Adrenal gland (tissue), 12 donors: ENCODE measurements around the gene BAG1. TPM values are rescaled to one million over a fixed set of nuclear protein-coding genes. Genes with fewer than 3 reads are reported as not detected.

Source experiments
- DNase-seq, 7 donors: peaks; one replicate each; pipeline ENCODE4 v3.0.0-alpha.2; 2019 to 2020
- H3K27ac ChIP-seq, 5 donors: fragments of 200-600 bp; sonication (generic) in 4 of 5; 1 replicate in 3 of 5; 2 replicates in 2 of 5; pipeline versions ENCODE4 v1.5.1 to v1.8.0; 2016 to 2020; ENCODE audit warnings: mild to moderate bottlenecking in 1 of 5
- H3K27me3 ChIP-seq: fragments of 200-600 bp; 2 replicates; pipeline ENCODE4 v1.8.0; 2021
- H3K36me3 ChIP-seq, 2 donors: fragments of 200-600 bp; replicated peaks in 1 of 2; 1 replicate in 1 of 2; 2 replicates in 1 of 2; pipeline versions ENCODE4 v1.5.1 to v1.8.0; 2018 to 2022
- H3K4me1 ChIP-seq, 2 donors: fragments of 200-600 bp; replicated peaks in 1 of 2; 1 replicate in 1 of 2; 2 replicates in 1 of 2; pipeline versions ENCODE4 v1.5.1 to v1.8.0; 2018 to 2021
- H3K4me3 ChIP-seq, 4 donors: fragments of 200-600 bp; sonication (generic) in 3 of 4; one replicate each; pipeline ENCODE4 v1.5.1; 2016 to 2018
- H3K9me3 ChIP-seq, 3 donors: fragments of 200-600 bp; sonication (generic) in 1 of 3; replicated peaks in 1 of 3; 1 replicate in 2 of 3; 2 replicates in 1 of 3; pipeline versions ENCODE4 v1.5.1 to v1.8.0; 2016 to 2021
- CTCF ChIP-seq, 6 experiments: fragments of 450-650 bp in 4 of 6; fragments of 200-600 bp in 2 of 6; sonication (generic) in 1 of 6; IDR thresholded peaks; 1 replicate in 5 of 6; 2 replicates in 1 of 6; pipeline versions ENCODE4 v1.5.1 to v1.8.0; 2016 to 2021; ENCODE audit warnings: antibody characterized with exemption in 6 of 6, mild to moderate bottlenecking in 2 of 6, moderate library complexity in 1 of 6
- POLR2A ChIP-seq, 2 donors: fragments of 450-650 bp; IDR thresholded peaks; one replicate each; pipeline ENCODE4 v1.6.1; 2017; ENCODE audit warnings: antibody characterized with exemption in 2 of 2, mild to moderate bottlenecking in 2 of 2, moderate library complexity in 1 of 2
- WGBS, 4 donors: extraction: QIAGEN DNeasy Blood & Tissue Kit in 2 of 4; methylation state at CpG; one replicate each; pipeline versions ENCODE4 v1.1.5 to v1.1.7; 2013 to 2017; 5-methylcytosine and 5-hydroxymethylcytosine counted together
- intact Hi-C, 2 donors: fragments of 100-400 bp; cut with DNase I; formaldehyde crosslinking; loops; one replicate each; pipeline versions ENCODE4 v1.14.1 to v1.15.0; 2022 to 2023
- polyA plus RNA-seq, 3 donors: library from polyadenylated mRNA; stranded (reverse); fragments of 200-250 nt in 2 of 3; fragments of 350-450 nt in 1 of 3; fragmentation: Illumina TruSeq in 1 of 3; extraction: RNeasy Lipid Tissue Mini Kit (QIAGEN cat#74804) in 1 of 3; gene quantifications; one replicate each; pipeline ENCODE4 v1.2.3, GENCODE V29; 2013 to 2014
- total RNA-seq, 9 donors: library from RNA; depleted of rRNA in 4 of 9; stranded (reverse); fragments of >200 nt in 4 of 9; fragments of 120-200 nt in 1 of 9; fragmentation: NEBNext Ultra II Directional in 1 of 9; extraction: Animal tissue kit (Norgen Biotek cat#: 25700) in 1 of 9; gene quantifications; one replicate each; pipeline versions ENCODE4 v1.1.0 to v1.2.4, GENCODE V29; 2013 to 2023
- donor health status: healthy with polysubstance abuse.
- donor health status: Bipolar disorder and iron deficiency.
- donor health status: DM: yes; HTN: yes; CAD: no.
- donor health status: DM: no; HTN: no; CAD: no.
- donor health status: DM: no; HTN: no; CAD: no.
- donor health status: DM: yes; HTN: yes; CAD: no.

The BAG1 gene
- total and polyA plus RNA-seq, 12 donors, result 46.9 to 141 (median 68.8) TPM

GRCh38 chr9:33234511-33235467, 29.7 kb downstream of the BAG1 start:
- Histone ChIP-seq H3K9me3 (no peaks in the 10 kb centered on the region), H3K36me3 (no peaks in the 10 kb centered on the region), H3K27me3 (no peaks in the 10 kb centered on the region), H3K27ac (no peak overlapping the region), H3K4me1 (peaks cover 0 to 7% of the 10 kb centered on the region in 2 donors), H3K4me3 (no peak overlapping the region)
- no peak for TF ChIP-seq CTCF (IDR thresholded peaks at IDR 0.05)
- TF ChIP-seq POLR2A (IDR thresholded peaks at IDR 0.05), result no peak
- WGBS, 4 donors, result 72 to 85% (median 80%) methylated on average over 9 of the region's 9 CpGs
- intact Hi-C loops, result loop anchor here in 1 of 2 donors (10.0 kb wide), 2 partner anchors 60 to 840 kb away; partner anchors contain the start of gene NFX1
- DNase-seq, result no peak

GRCh38 chr9:33233626-33234342, 30.7 kb downstream of the BAG1 start:
- Histone ChIP-seq H3K27ac (no peak overlapping the region), H3K9me3 (no peaks in the 10 kb centered on the region), H3K4me3 (no peak overlapping the region), H3K36me3 (no peaks in the 10 kb centered on the region), H3K4me1 (no peaks in the 10 kb centered on the region), H3K27me3 (no peaks in the 10 kb centered on the region)
- intact Hi-C loops, result loop anchor here in 1 of 2 donors (10.0 kb wide), 2 partner anchors 61 to 839 kb away; partner anchors contain the start of gene NFX1
- WGBS, 4 donors, result 19 to 40% (median 28%) methylated on average over 1 of the region's 1 CpG; no CpG with 5 or more reads in 1 of the 4 donors
- no peak for TF ChIP-seq POLR2A (IDR thresholded peaks at IDR 0.05)
- TF ChIP-seq CTCF (IDR thresholded peaks at IDR 0.05), result no peak
- peak; percentile 57 to 80 (median 77) for DNase-seq

DNA sequence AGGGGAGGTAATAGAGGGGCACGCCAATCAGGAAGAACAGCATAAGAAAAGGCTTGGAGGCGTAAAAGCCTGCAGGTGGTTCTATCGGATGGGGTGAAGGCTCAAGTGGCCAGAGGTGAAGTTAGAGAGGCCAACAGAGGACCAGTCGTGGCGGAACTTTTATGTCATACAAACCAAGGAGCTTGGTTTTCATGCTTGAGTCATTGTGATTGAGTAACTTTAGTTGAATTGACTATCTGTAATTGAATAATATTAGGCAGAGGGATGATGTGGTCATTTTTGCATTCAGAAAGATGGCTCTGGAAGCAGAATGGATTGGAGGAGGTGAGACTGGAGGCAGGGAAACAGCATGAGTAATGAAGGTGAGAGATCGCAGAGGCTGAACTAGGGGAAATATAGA, 31.7 kb downstream of the BAG1 start:
- Histone ChIP-seq H3K27ac (no peak overlapping the region), H3K36me3 (no peaks in the 10 kb centered on the region), H3K27me3 (no peaks in the 10 kb centered on the region), H3K4me3 (no peak overlapping the region), H3K9me3 (no peaks in the 10 kb centered on the region), H3K4me1 (no peaks in the 10 kb centered on the region)
- TF ChIP-seq CTCF (IDR thresholded peaks at IDR 0.05) (no peak), POLR2A (IDR thresholded peaks at IDR 0.05) (no peak)
- intact Hi-C loops, result loop anchor here in 1 of 2 donors (10.0 kb wide), 2 partner anchors 62 to 838 kb away; partner anchors contain the start of gene NFX1
- no peak for DNase-seq
- WGBS, 4 donors, result 86 to 94% (median 90%) methylated on average over 6 of the region's 6 CpGs

DNA sequence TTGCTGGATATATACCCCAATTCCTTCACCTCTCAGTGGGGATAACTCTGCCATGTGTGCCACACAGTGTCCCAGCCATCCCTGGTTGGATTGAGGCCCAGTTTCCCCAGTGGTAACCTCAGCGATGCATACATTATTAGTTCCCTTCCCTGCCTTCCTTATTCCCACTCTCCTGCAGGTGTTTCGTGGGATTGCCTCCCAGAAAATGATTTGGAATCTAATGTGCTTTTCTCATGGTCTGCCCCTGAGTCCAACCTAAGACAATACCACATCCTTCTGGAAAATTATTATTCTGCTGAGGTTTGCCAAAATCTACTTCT, 32.9 kb downstream of the BAG1 start:
- intact Hi-C loops, result loop anchor here in 1 of 2 donors (10.0 kb wide), 2 partner anchors 63 to 837 kb away; partner anchors contain the start of gene NFX1
- no peak overlapping the region for H3K27ac ChIP-seq
- H3K4me3 ChIP-seq, result no peak overlapping the region
- H3K27me3 ChIP-seq, result no peaks in the 10 kb centered on the region
- DNase-seq, result no peak
- no peaks in the 10 kb centered on the region for H3K36me3 ChIP-seq
- H3K9me3 ChIP-seq, result no peaks in the 10 kb centered on the region
- WGBS, 4 donors, result 89 to 100% (median 94%) methylated on average over 2 of the region's 2 CpGs
- TF ChIP-seq POLR2A (IDR thresholded peaks at IDR 0.05) (no peak), CTCF (IDR thresholded peaks at IDR 0.05) (no peak)
- no peaks in the 10 kb centered on the region for H3K4me1 ChIP-seq
